Calu3 (cell line): Measurements from ENCODE around the gene ALOX12B. TPM values are rescaled to one million over a fixed set of nuclear protein-coding genes. Genes with fewer than 3 reads are reported as not detected.

ENCODE experiments used
- BruUV-seq: library from RNA; stranded (reverse); fragments of 400-500 nt; replicated peaks from 2 replicates; lab custom pipeline; 2021; lab: Mats Ljungman, UMichigan
- CTCF ChIA-PET: fragments of 300-600 bp; sonication (Branson Sonifier 250); formaldehyde crosslinking; loops from one replicate; lab custom pipeline; 2022; ENCODE audit warnings: antibody characterized with exemption; lab: Charles Lee
- DNase-seq: peaks from one replicate; pipeline ENCODE4 v3.0.0; 2022
- H3K27ac Mint-ChIP-seq: one replicate; pipeline ENCODE4 v1.8.0; 2022; ENCODE audit warnings: mixed read lengths; ENCODE audit not compliant: unreplicated experiment
- H3K27me3 Mint-ChIP-seq: one replicate; pipeline ENCODE4 v1.8.0; 2022; ENCODE audit warnings: mixed read lengths; ENCODE audit not compliant: unreplicated experiment
- H3K36me3 Mint-ChIP-seq: one replicate; pipeline ENCODE4 v1.8.0; 2022; ENCODE audit warnings: mild to moderate bottlenecking, moderate library complexity, mixed read lengths; ENCODE audit not compliant: insufficient read depth, unreplicated experiment
- H3K4me1 Mint-ChIP-seq: one replicate; pipeline ENCODE4 v1.8.0; 2022; ENCODE audit warnings: mild to moderate bottlenecking, low read depth, mixed read lengths; ENCODE audit not compliant: unreplicated experiment
- H3K4me3 Mint-ChIP-seq: one replicate; pipeline ENCODE4 v1.8.0; 2022; ENCODE audit warnings: mild to moderate bottlenecking, low read depth, moderate library complexity, mixed read lengths; ENCODE audit not compliant: unreplicated experiment
- H3K9me3 Mint-ChIP-seq: one replicate; pipeline ENCODE4 v1.8.0; 2022; ENCODE audit warnings: low read depth, mixed read lengths; ENCODE audit not compliant: unreplicated experiment
- CTCF ChIP-seq: fragments of 200-600 bp; IDR thresholded peaks from one replicate; pipeline ENCODE4 v1.8.0; 2022; ENCODE audit warnings: antibody characterized with exemption; ENCODE audit not compliant: unreplicated experiment
- intact Hi-C: fragments of 100-400 bp; cut with micrococcal nuclease; formaldehyde crosslinking; loops from one replicate; pipeline ENCODE4 v1.10.0; 2022; ENCODE audit not compliant: unreplicated experiment
- total RNA-seq: library from RNA; stranded (reverse); gene quantifications from 2 replicates; pipeline ENCODE4 v1.2.3, GENCODE V29; 2022

The ALOX12B gene
- total RNA-seq, 1 experiment from 2014 or later: not detected

DNA sequence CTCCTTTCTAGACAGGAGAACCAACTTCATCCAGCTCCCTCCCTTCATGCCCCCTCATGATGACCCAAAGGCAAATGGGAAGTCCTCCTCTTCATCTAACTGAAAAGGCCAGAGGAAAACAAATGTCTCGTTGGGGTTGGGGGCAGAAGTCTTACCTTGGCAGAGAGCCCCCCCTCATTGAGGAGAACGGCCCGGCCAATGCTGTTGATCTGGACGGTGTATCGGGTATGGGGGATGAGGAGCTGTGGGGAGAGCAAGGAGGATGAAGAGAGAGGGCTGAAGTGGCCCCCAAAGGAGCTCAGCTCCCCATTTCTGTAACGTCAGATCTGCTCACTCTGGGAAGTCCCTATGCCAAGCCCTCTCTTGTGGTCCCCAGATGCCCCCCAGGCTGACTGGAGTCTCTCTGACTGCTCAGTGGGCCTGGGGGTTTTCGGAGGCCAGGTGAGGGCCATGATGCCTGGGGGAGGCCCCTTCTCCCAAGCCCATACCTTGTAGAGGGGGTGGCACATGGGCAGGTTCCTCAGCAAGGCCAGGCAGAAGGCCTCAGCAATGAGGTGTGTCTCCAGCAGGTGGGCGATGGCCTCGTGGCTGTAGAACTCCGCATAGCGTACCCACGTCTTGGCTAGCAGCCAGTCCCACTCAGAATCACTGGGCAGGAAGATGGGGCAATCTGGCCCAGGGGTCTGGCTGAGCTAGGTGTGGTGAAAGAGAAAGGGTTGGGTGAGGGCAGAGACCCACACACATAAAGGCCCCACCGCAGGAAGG, 10.8 kb downstream of the ALOX12B start:
- Mint-ChIP-seq H3K27me3 (peaks cover 53% of the 10 kb centered on the region), H3K4me1 (peaks cover 11% of the 10 kb centered on the region), H3K9me3 (no peaks in the 10 kb centered on the region), H3K36me3 (no peaks in the 10 kb centered on the region), H3K27ac (no peak overlapping the region), H3K4me3 (no peak overlapping the region)
- intact Hi-C loops: no loop called here
- no peak for TF ChIP-seq CTCF
- no peak for DNase-seq
- BruUV-seq: no TSS peak
- CTCF ChIA-PET: interaction anchor here (0.6 kb wide), 1 partner anchor 171 kb away, joined by 3 read pairs; the partner anchor contains the start of gene CTC1

GRCh38 chr17:8075574-8076342, 11.8 kb downstream of the ALOX12B start:
- Mint-ChIP-seq H3K4me1 (peaks cover 11% of the 10 kb centered on the region), H3K4me3 (no peak overlapping the region), H3K9me3 (no peaks in the 10 kb centered on the region), H3K36me3 (no peaks in the 10 kb centered on the region), H3K27me3 (peaks cover 53% of the 10 kb centered on the region), H3K27ac (no peak overlapping the region)
- DNase-seq: no peak
- no peak for TF ChIP-seq CTCF
- CTCF ChIA-PET: interaction anchor here (0.6 kb wide), 1 partner anchor 172 kb away, joined by 3 read pairs; the partner anchor contains the start of gene CTC1
- BruUV-seq: no TSS peak
- intact Hi-C loops: no loop called here

- Mint-ChIP-seq H3K4me1 (peaks cover 16% of the 10 kb centered on the region), H3K36me3 (no peaks in the 10 kb centered on the region), H3K4me3 (no peak overlapping the region), H3K27ac (no peak overlapping the region), H3K9me3 (no peaks in the 10 kb centered on the region), H3K27me3 (peaks cover 53% of the 10 kb centered on the region)
- no peak for DNase-seq
- CTCF ChIA-PET: no interaction called here
- intact Hi-C loops: no loop called here
- TF ChIP-seq CTCF: no peak
- BruUV-seq: no TSS peak
Observed at GRCh38 chr17:8075081-8075480, 12.4 kb downstream of the ALOX12B start.

DNA sequence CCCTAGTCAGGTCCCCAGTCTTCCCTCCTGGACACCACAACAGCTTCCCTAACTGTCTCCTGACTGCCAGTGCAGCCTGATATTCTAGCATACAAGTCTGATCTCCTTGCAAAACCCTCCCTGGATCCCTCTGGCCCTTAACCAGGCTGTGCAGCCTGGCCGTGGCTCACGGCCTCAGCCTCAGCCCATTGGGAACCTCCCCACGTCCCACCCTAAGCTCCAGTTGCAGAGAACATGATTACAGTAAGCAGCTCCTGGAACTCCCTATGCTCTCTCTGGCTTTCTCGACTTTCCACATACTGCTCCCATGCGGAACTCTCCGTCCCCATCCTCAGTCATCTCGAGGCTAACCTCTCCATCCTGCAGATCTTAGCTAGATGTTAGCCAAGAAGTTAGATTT, 13.0 kb downstream of the ALOX12B start:
- BruUV-seq: no TSS peak
- no peaks in the 10 kb centered on the region for H3K36me3 Mint-ChIP-seq
- H3K27ac Mint-ChIP-seq: no peak overlapping the region
- no peak overlapping the region for H3K4me3 Mint-ChIP-seq
- no peak for DNase-seq
- peaks cover 21% of the 10 kb centered on the region for H3K4me1 Mint-ChIP-seq
- H3K9me3 Mint-ChIP-seq: no peaks in the 10 kb centered on the region
- intact Hi-C loops: no loop called here
- CTCF ChIA-PET: interaction anchor here (0.6 to 1.6 kb wide), 6 partner anchors 12 to 214 kb away, joined by 3 to 12 read pairs (median 10); partner anchors contain the start of genes ALOXE3 and RANGRF
- no peak for TF ChIP-seq CTCF
- H3K27me3 Mint-ChIP-seq: peaks cover 53% of the 10 kb centered on the region
